GM23248 (cell line): ENCODE results near the gene ZER1.

ENCODE experiments used
- EZH2 ChIP-seq: fragments of 200-600 bp; sonication (generic); IDR thresholded peaks from 2 replicates; pipeline ENCODE4 v1.6.1; 2018; ENCODE audit warnings: antibody characterized with exemption, mild to moderate bottlenecking; ENCODE audit not compliant: insufficient read depth, poor library complexity, severe bottlenecking
- EZH2phosphoT487 ChIP-seq: fragments of 200-600 bp; sonication (generic); IDR thresholded peaks from 2 replicates; pipeline ENCODE4 v1.6.1; 2018; ENCODE audit warnings: antibody characterized with exemption, moderate library complexity, mild to moderate bottlenecking, low read depth; ENCODE audit not compliant: insufficient read depth

DNA sequence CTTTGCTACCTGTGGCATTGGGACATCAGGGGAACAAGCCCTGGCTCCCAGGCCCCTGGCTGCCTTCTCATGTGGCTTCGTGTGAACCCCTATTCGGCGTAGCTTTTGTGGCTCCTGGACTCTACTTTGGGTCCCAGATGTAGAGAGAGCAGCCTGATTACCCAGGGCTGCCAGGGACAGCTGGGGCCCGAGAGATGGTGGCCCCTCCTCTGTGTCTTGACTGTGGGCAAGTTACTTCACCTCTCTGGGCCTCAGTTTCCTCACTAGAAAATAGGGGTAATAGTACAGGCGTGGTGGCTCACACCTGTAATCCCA is 67.4 kb downstream of the ZER1 start:
- TF ChIP-seq EZH2, result no peak
- TF ChIP-seq EZH2phosphoT487, result no peak
